Astrocyte of the spinal cord (primary cell): ENCODE data around the gene OR4S2.

ENCODE experiments used
- DNase-seq: peaks from one replicate; pipeline ENCODE4 v3.0.0; 2011; ENCODE audit warnings: low read depth, low spot score
- H3K4me3 ChIP-seq: 2 replicates; pipeline ENCODE4 v1.5.1; 2011; ENCODE audit warnings: low read depth, mild to moderate bottlenecking, low read length, moderate library complexity
- in situ Hi-C: cut with HindIII; loops from 2 replicates; pipeline ENCODE4 v1.10.0; 2017; ENCODE audit warnings: low sequenced_read_pairs
- TF ChIP-seq, protein P1 (sequence below): IDR thresholded peaks from 2 replicates; pipeline ENCODE4 v1.5.1; 2012; ENCODE audit warnings: low read depth, mild to moderate bottlenecking, low read length, inconsistent platforms

The OR4S2 gene

DNA sequence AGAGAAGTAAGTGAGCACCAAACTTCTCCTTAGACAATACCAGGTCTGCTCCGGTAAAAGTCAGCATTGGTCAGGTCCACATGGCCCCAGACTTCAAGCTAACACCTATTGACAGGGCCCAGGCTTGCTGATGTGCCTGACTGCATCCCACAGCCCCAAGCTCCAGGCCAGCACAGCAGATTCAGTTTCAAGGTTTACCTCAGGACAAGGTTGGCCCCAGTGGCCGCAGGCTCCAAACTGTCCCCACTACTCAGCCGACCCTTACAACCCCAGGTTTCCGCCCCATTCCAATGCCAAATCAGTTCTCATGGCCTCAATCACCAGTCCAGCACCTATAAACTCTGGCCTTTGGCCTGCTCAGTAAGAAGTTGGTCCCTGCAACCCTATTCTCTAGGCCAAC, 53.3 kb downstream of the OR4S2 start:
- H3K4me3 ChIP-seq = no peak overlapping the region
- no peak for DNase-seq
- in situ Hi-C loops = no loop called here
- TF ChIP-seq, protein P1, sequence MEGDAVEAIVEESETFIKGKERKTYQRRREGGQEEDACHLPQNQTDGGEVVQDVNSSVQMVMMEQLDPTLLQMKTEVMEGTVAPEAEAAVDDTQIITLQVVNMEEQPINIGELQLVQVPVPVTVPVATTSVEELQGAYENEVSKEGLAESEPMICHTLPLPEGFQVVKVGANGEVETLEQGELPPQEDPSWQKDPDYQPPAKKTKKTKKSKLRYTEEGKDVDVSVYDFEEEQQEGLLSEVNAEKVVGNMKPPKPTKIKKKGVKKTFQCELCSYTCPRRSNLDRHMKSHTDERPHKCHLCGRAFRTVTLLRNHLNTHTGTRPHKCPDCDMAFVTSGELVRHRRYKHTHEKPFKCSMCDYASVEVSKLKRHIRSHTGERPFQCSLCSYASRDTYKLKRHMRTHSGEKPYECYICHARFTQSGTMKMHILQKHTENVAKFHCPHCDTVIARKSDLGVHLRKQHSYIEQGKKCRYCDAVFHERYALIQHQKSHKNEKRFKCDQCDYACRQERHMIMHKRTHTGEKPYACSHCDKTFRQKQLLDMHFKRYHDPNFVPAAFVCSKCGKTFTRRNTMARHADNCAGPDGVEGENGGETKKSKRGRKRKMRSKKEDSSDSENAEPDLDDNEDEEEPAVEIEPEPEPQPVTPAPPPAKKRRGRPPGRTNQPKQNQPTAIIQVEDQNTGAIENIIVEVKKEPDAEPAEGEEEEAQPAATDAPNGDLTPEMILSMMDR = no peak
